Stomach (tissue), 4 donors: ENCODE results near the gene POU3F1.

Experiments used
- EP300 ChIP-seq: sonication (generic); formaldehyde crosslinking; IDR thresholded peaks from one replicate; pipeline ENCODE4 v1.6.1; 2017; ENCODE audit warnings: antibody characterized with exemption
- TF ChIP-seq, protein P1 (sequence below), 7 experiments: fragments of 450-650 bp in 4 of 7; fragments of 200-600 bp in 3 of 7; sonication (generic) in 3 of 7; IDR thresholded peaks; one replicate each; pipeline ENCODE4 v1.5.1; 2016 to 2019; ENCODE audit warnings: antibody characterized with exemption in 7 of 7, control low read depth in 2 of 7, mild to moderate bottlenecking in 1 of 7

DNA sequence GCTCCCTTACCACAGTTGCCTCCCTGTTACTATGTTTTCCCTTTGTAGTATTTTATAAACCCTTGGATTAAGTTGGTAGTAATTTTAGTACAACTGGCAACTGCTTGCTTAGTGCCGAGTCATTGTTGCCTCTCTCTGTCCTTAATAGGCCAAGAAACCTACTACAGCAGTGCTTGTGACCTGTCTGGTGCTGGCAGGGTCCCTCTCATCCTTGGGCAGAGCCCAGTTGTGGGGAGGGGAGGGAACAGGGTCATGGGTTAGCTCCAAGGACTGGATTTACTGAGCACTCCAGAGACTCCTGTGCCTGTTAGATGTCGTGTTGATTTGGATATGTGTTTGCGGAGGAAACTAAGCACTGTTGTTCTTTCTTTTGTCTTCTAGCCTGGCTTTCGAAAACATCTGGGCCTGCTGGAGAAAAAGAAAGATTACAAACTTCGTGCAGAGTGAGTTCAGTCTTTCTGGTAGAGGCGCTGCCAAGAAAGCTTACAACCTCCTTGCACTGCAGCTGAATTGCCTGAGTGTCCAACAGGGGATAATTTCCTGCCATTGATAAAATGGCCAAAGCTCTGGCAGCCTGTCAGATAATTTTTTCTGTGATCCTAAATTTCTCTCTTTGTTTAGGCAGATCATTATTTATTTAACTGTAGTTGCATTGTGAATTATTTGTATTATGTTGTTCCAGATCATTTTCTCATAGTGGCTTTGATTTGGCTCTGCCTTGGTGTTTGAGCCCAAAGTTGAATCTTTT is 30.4 kb downstream of the POU3F1 start:
- TF ChIP-seq EP300 = peak; percentile 58
- TF ChIP-seq, protein P1, sequence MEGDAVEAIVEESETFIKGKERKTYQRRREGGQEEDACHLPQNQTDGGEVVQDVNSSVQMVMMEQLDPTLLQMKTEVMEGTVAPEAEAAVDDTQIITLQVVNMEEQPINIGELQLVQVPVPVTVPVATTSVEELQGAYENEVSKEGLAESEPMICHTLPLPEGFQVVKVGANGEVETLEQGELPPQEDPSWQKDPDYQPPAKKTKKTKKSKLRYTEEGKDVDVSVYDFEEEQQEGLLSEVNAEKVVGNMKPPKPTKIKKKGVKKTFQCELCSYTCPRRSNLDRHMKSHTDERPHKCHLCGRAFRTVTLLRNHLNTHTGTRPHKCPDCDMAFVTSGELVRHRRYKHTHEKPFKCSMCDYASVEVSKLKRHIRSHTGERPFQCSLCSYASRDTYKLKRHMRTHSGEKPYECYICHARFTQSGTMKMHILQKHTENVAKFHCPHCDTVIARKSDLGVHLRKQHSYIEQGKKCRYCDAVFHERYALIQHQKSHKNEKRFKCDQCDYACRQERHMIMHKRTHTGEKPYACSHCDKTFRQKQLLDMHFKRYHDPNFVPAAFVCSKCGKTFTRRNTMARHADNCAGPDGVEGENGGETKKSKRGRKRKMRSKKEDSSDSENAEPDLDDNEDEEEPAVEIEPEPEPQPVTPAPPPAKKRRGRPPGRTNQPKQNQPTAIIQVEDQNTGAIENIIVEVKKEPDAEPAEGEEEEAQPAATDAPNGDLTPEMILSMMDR (IDR thresholded peaks at IDR 0.05) = no peak
